Measurements from ENCODE around the gene BRPF1. TPM values are rescaled to one million over a fixed set of nuclear protein-coding genes. Genes with fewer than 3 reads are reported as not detected.
A peak's percentile ranks its signal among the peaks of the same experiment; 100 is the strongest.

Gene BRPF1
- total RNA-seq, 4 donors from 2014 or later: 19.4 to 36.6 (median 20.3) TPM

DNA sequence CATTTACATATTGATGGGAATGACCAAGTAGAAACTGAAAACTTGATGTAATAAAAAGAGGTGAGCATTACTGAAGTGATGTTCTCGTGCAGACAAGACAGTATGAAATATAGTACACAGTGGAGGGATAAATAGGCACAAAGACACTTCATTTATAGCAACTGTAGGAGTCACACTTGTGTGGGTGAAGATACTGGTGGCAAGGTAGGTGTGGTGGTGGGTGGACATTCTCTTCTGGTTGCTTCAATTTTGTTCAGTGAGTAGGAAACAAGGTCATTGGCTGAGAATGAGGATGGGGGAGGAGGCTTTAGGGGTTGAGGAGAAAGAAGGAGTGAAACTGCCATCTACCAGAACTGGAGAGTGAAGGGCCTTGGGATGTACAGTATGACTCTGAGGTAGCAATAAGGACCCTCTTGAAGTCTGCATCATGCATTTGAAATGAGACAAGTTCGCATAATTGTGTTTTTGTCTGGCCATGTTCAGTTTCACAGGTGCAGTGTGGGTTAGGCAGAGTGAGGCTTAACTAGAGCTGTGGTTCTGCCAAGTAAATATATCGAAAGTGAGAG, 21.3 kb upstream of the BRPF1 start:
- no peak for DNase-seq
- Histone ChIP-seq H3K4me3 (replicated peaks in 1 of 3) (no peak overlapping the region), H3K27me3 (no peaks in the 10 kb centered on the region), H3K27ac (no peak overlapping the region), H3K9me3 (no peaks in the 10 kb centered on the region), H3K36me3 (no peaks in the 10 kb centered on the region), H3K4me1 (no peaks in the 10 kb centered on the region)
- 79 to 84% methylated on average over 3 of the region's 3 CpGs for WGBS, 2 donors
- intact Hi-C loops (cut with DNase I): no loop called here
- TF ChIP-seq, protein P1, sequence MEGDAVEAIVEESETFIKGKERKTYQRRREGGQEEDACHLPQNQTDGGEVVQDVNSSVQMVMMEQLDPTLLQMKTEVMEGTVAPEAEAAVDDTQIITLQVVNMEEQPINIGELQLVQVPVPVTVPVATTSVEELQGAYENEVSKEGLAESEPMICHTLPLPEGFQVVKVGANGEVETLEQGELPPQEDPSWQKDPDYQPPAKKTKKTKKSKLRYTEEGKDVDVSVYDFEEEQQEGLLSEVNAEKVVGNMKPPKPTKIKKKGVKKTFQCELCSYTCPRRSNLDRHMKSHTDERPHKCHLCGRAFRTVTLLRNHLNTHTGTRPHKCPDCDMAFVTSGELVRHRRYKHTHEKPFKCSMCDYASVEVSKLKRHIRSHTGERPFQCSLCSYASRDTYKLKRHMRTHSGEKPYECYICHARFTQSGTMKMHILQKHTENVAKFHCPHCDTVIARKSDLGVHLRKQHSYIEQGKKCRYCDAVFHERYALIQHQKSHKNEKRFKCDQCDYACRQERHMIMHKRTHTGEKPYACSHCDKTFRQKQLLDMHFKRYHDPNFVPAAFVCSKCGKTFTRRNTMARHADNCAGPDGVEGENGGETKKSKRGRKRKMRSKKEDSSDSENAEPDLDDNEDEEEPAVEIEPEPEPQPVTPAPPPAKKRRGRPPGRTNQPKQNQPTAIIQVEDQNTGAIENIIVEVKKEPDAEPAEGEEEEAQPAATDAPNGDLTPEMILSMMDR (IDR thresholded peaks at IDR 0.05): no peak
- TF ChIP-seq POLR2A (IDR thresholded peaks at IDR 0.05): no peak

DNA sequence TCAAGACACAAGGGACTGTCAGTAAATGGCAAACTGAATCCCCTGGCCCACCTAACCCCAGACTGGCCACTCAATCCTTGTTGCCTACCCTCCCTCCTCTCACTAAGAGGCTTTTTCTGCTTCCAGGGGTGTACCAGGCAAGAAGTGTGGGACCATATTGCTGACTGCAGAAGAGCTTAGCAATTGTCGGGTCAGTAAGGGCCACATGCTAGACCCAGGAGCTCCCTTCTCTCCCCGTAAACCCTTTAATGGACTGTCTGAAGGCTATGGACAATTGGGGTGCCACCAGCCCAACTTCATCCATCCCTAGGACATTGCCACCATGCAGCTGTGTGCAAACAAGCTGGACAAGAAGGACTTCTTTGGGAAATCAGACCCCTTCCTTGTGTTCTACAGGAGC, 19.1 kb upstream of the BRPF1 start:
- no peak overlapping the region for H3K27ac ChIP-seq
- WGBS, 2 donors: 90% methylated on average over 2 of the region's 2 CpGs
- H3K36me3 ChIP-seq: no peaks in the 10 kb centered on the region
- no peaks in the 10 kb centered on the region for H3K9me3 ChIP-seq
- no peak for DNase-seq
- no peaks in the 10 kb centered on the region for H3K4me1 ChIP-seq
- TF ChIP-seq POLR2A (IDR thresholded peaks at IDR 0.05): no peak
- TF ChIP-seq, protein P1 (IDR thresholded peaks at IDR 0.05): no peak
- intact Hi-C loops (cut with DNase I): no loop called here
- no peaks in the 10 kb centered on the region for H3K27me3 ChIP-seq
- no peak overlapping the region for H3K4me3 ChIP-seq (replicated peaks in 1 of 3)

- Histone ChIP-seq H3K4me1 (no peaks in the 10 kb centered on the region), H3K27ac (no peak overlapping the region), H3K4me3 (replicated peaks in 1 of 3) (no peak overlapping the region)
Measured at GRCh38 chr3:9713142-9713541, 18.4 kb upstream of the BRPF1 start.

GRCh38 chr3:9715136-9715535, 16.4 kb upstream of the BRPF1 start:
- TF ChIP-seq POLR2A (IDR thresholded peaks at IDR 0.05): no peak
- TF ChIP-seq, protein P1 (IDR thresholded peaks at IDR 0.05): no peak
- no peaks in the 10 kb centered on the region for H3K9me3 ChIP-seq
- WGBS, 2 donors: 20 to 24% methylated on average over 4 of the region's 4 CpGs
- H3K27ac ChIP-seq: no peak overlapping the region
- no peak for DNase-seq
- no peak overlapping the region for H3K4me3 ChIP-seq (replicated peaks in 1 of 3)
- H3K36me3 ChIP-seq: no peaks in the 10 kb centered on the region
- H3K4me1 ChIP-seq: no peaks in the 10 kb centered on the region
- intact Hi-C loops (cut with DNase I): no loop called here
- H3K27me3 ChIP-seq: no peaks in the 10 kb centered on the region

More at GRCh38 chr3:9713142-9713541, 18.4 kb upstream of the BRPF1 start:
- intact Hi-C loops (cut with DNase I): no loop called here
- no peak for DNase-seq
- TF ChIP-seq, protein P1 (IDR thresholded peaks at IDR 0.05): no peak
- no peak for TF ChIP-seq POLR2A (IDR thresholded peaks at IDR 0.05)
- H3K36me3 ChIP-seq: no peaks in the 10 kb centered on the region
- no peaks in the 10 kb centered on the region for H3K27me3 ChIP-seq
- H3K9me3 ChIP-seq: no peaks in the 10 kb centered on the region
- WGBS, 2 donors: 89 to 91% methylated on average over 4 of the region's 4 CpGs

- WGBS, 2 donors: 54 to 64% methylated on average over 6 of the region's 6 CpGs
- H3K9me3 ChIP-seq: no peaks in the 10 kb centered on the region
- H3K36me3 ChIP-seq: no peaks in the 10 kb centered on the region
- H3K4me1 ChIP-seq: no peaks in the 10 kb centered on the region
- intact Hi-C loops (cut with DNase I): no loop called here
- peak; percentile 34 to 36 for DNase-seq
- no peak overlapping the region for H3K4me3 ChIP-seq (replicated peaks in 1 of 3)
- TF ChIP-seq POLR2A (IDR thresholded peaks at IDR 0.05): no peak
- TF ChIP-seq, protein P1 (IDR thresholded peaks at IDR 0.05): peak in 5 of 6 experiments; percentile 10 to 39 (median 34)
- H3K27me3 ChIP-seq: no peaks in the 10 kb centered on the region
- H3K27ac ChIP-seq: no peak overlapping the region
Measured at GRCh38 chr3:9715764-9716437, 15.6 kb upstream of the BRPF1 start.
